ENCODE results near the gene SCD5.

Gene SCD5

GRCh38 chr4:82584931-82585330 lies 213.7 kb downstream of the SCD5 start:
- DNase-seq = no peak

GRCh38 chr4:82583897-82584587 lies 214.6 kb downstream of the SCD5 start:
- DNase-seq = no peak

GRCh38 chr4:82579932-82580331 lies 218.7 kb downstream of the SCD5 start:
- DNase-seq = no peak

Measured in activated T-cell treated with anti-CD3 and anti-CD28 coated beads, Interleukin-2, amount 50 U/mL, for 1 hour (primary cell).